ENCODE results near the gene AFG3L2. TPM values are rescaled to one million over a fixed set of nuclear protein-coding genes. Genes with fewer than 3 reads are reported as not detected.

AFG3L2 gene
- total and polyA plus RNA-seq, 10 of the 15 experiments (the other 5 are each of a cell fraction or from before 2014, with no cell fraction given), result 21.0 to 72.7 (median 57.7) TPM

- FAIRE-seq, result no peak
- ChIA-PET RAD21 (ENCODE audit: unreplicated experiment) (no interaction called here), SMC1A (ENCODE audit: uncharacterized antibody, unreplicated experiment) (no interaction called here), CTCF (interaction anchor here (2.6 kb wide), 1 partner anchor 33 kb away, joined by 6 read pairs; no protein-coding TSS in a partner anchor), POLR2A (interaction anchor here (0.5 to 1.2 kb wide), 3 partner anchors 15 to 252 kb away, joined by 3 to 4 read pairs (median 3); no protein-coding TSS in a partner anchor)
- Histone ChIP-seq H3K79me2 (ENCODE audit: control insufficient read depth, insufficient read depth, low read length) (no peaks in the 10 kb centered on the region; the same call in 1 of the 2 replicates), H3K4me3 (no peak overlapping the region), H3K9ac (ENCODE audit: control insufficient read depth, insufficient read depth, low read length) (no peak overlapping the region), H3K36me3 (ENCODE audit: control insufficient read depth in 2 of 2, insufficient read depth in 2 of 2, low read length in 1 of 2) (no peaks in the 10 kb centered on the region; a peak in 1 of 4 replicates), H3K9me3 (replicated peaks; ENCODE audit: control insufficient read depth, insufficient read depth, low read length) (no peaks in the 10 kb centered on the region), H3K4me1 (ENCODE audit: control insufficient read depth, insufficient read depth, low read length) (no peaks in the 10 kb centered on the region), H3K27me3 (replicated peaks in 1 of 2; ENCODE audit: control insufficient read depth in 2 of 2, insufficient read depth in 2 of 2, low read length in 1 of 2) (no peaks in the 10 kb centered on the region), H2AFZ (ENCODE audit: control insufficient read depth, low read depth, low read length) (no peak overlapping the region), H3K4me2 (ENCODE audit: control insufficient read depth, insufficient read depth) (no peak overlapping the region), H4K20me1 (ENCODE audit: control insufficient read depth, insufficient read depth) (no peaks in the 10 kb centered on the region), H3K27ac (ENCODE audit: control insufficient read depth, insufficient read depth) (no peak overlapping the region)
- ATAC-seq, result no peak
- BruUV-seq (replicated peaks), result no TSS peak
- DNase-seq (ENCODE audit: low read depth, low spot score), result no peak
- 96% methylated on average over 4 of the region's 4 CpGs for WGBS (ENCODE audit: insufficient coverage, insufficient replicate concordance, low lambda C conversion rate, missing lambda C conversion rate)
- intact Hi-C loops (cut with micrococcal nuclease; ENCODE audit: unreplicated experiment) (no loop called here), in situ Hi-C loops (cut with MboI) (no loop called here)
- TF ChIP-seq ZBTB11 (CRISPR knock-in tag; IDR thresholded peaks at IDR 0.05), result no peak
- TF ChIP-seq MYB (IDR thresholded peaks at IDR 0.05; ENCODE audit: borderline replicate concordance, low read depth, low read length), result no peak
- TF ChIP-seq CHD2 (IDR thresholded peaks at IDR 0.05; ENCODE audit: borderline replicate concordance, low read depth, low read length), result no peak
Measured at GRCh38 chr18:12424252-12424651, 47.2 kb upstream of the AFG3L2 start.

- FAIRE-seq (no peak), ATAC-seq (no peak), DNase-seq (ENCODE audit: low read depth, low spot score) (no peak)
- BruUV-seq (replicated peaks), result no TSS peak
- no peaks in the 10 kb centered on the region for H3K4me1 ChIP-seq (ENCODE audit: control insufficient read depth, insufficient read depth, low read length)
- no peaks in the 10 kb centered on the region for H3K27me3 ChIP-seq (replicated peaks in 1 of 2; ENCODE audit: control insufficient read depth in 2 of 2, insufficient read depth in 2 of 2, low read length in 1 of 2)
- H4K20me1 ChIP-seq (ENCODE audit: control insufficient read depth, insufficient read depth), result no peaks in the 10 kb centered on the region
- no peak overlapping the region for H3K9ac ChIP-seq (ENCODE audit: control insufficient read depth, insufficient read depth, low read length)
- H3K4me3 ChIP-seq, result no peak overlapping the region
- no peak overlapping the region for H2AFZ ChIP-seq (ENCODE audit: control insufficient read depth, low read depth, low read length)
- in situ Hi-C loops (cut with MboI), result no loop called here
- H3K79me2 ChIP-seq (ENCODE audit: control insufficient read depth, insufficient read depth, low read length), result no peaks in the 10 kb centered on the region; the same call in 1 of the 2 replicates
- no peak overlapping the region for H3K27ac ChIP-seq (ENCODE audit: control insufficient read depth, insufficient read depth)
- H3K4me2 ChIP-seq (ENCODE audit: control insufficient read depth, insufficient read depth), result no peak overlapping the region
- no peaks in the 10 kb centered on the region for H3K36me3 ChIP-seq (ENCODE audit: control insufficient read depth in 2 of 2, insufficient read depth in 2 of 2, low read length in 1 of 2)
- SMC1A ChIA-PET (ENCODE audit: uncharacterized antibody, unreplicated experiment), result no interaction called here
- no peaks in the 10 kb centered on the region for H3K9me3 ChIP-seq (replicated peaks; ENCODE audit: control insufficient read depth, insufficient read depth, low read length)
- CTCF ChIA-PET, result interaction anchor here (0.7 to 2.6 kb wide), 2 partner anchors 22 to 33 kb away, joined by 3 to 6 read pairs; no protein-coding TSS in a partner anchor
- over 99% methylated on average over 5 of the region's 5 CpGs for WGBS (ENCODE audit: insufficient coverage, insufficient replicate concordance, low lambda C conversion rate, missing lambda C conversion rate)
- intact Hi-C loops (cut with micrococcal nuclease; ENCODE audit: unreplicated experiment), result no loop called here
- POLR2A ChIA-PET, result interaction anchor here (0.6 to 1.2 kb wide), 2 partner anchors 15 to 22 kb away, joined by 3 read pairs; no protein-coding TSS in a partner anchor
- RAD21 ChIA-PET (ENCODE audit: unreplicated experiment), result no interaction called here
- no peak for TF ChIP-seq RAD51 (IDR thresholded peaks at IDR 0.05)
- TF ChIP-seq SPI1 (IDR thresholded peaks at IDR 0.05; ENCODE audit: borderline replicate concordance, insufficient read depth, low read depth, low read length), result no peak
- TF ChIP-seq CHD4 (IDR thresholded peaks at IDR 0.05), result no peak
- no peak for TF ChIP-seq NR2C2 (IDR thresholded peaks at IDR 0.05; ENCODE audit: borderline replicate concordance, control insufficient read depth, insufficient read length, low read depth)
- TF ChIP-seq BCL11A (IDR thresholded peaks at IDR 0.05; ENCODE audit: low read depth, low read length), result no peak
- TF ChIP-seq IRF4 (IDR thresholded peaks at IDR 0.05; ENCODE audit: low read depth, low read length), result no peak
- TF ChIP-seq, protein P1, sequence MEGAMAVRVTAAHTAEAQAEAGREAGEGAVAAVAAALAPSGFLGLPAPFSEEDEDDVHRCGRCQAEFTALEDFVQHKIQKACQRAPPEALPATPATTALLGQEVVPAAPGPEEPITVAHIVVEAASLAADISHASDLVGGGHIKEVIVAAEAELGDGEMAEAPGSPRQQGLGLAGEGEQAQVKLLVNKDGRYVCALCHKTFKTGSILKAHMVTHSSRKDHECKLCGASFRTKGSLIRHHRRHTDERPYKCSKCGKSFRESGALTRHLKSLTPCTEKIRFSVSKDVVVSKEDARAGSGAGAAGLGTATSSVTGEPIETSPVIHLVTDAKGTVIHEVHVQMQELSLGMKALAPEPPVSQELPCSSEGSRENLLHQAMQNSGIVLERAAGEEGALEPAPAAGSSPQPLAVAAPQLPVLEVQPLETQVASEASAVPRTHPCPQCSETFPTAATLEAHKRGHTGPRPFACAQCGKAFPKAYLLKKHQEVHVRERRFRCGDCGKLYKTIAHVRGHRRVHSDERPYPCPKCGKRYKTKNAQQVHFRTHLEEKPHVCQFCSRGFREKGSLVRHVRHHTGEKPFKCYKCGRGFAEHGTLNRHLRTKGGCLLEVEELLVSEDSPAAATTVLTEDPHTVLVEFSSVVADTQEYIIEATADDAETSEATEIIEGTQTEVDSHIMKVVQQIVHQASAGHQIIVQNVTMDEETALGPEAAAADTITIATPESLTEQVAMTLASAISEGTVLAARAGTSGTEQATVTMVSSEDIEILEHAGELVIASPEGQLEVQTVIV (IDR thresholded peaks at IDR 0.05; ENCODE audit: borderline replicate concordance, partially characterized antibody), result no peak
- TF ChIP-seq, protein P2, sequence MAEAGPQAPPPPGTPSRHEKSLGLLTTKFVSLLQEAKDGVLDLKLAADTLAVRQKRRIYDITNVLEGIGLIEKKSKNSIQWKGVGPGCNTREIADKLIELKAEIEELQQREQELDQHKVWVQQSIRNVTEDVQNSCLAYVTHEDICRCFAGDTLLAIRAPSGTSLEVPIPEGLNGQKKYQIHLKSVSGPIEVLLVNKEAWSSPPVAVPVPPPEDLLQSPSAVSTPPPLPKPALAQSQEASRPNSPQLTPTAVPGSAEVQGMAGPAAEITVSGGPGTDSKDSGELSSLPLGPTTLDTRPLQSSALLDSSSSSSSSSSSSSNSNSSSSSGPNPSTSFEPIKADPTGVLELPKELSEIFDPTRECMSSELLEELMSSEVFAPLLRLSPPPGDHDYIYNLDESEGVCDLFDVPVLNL (IDR thresholded peaks at IDR 0.05; ENCODE audit: low read depth, low read length), result no peak
Measured at GRCh38 chr18:12423820-12424219, 46.8 kb upstream of the AFG3L2 start.

Measured in GM12878 (cell line).